ACC112 (cell line): ENCODE measurements around the gene ARHGAP9.

Experiments
- H2AFZ ChIP-seq: fragments of 200-600 bp; sonication (generic); one replicate; pipeline ENCODE4 v1.6.0; 2017; ENCODE audit warnings: antibody characterized with exemption, low read length; ENCODE audit not compliant: unreplicated experiment
- H3K27ac ChIP-seq: fragments of 200-600 bp; sonication (generic); 2 replicates; pipeline ENCODE4 v1.5.1; 2014; ENCODE audit warnings: low read depth, mild to moderate bottlenecking, antibody characterized with exemption, low read length, moderate library complexity
- H3K27me3 ChIP-seq: fragments of 200-600 bp; sonication (generic); 2 replicates; pipeline ENCODE4 v1.6.1; 2014; ENCODE audit warnings: mild to moderate bottlenecking, antibody characterized with exemption, low read length, moderate library complexity, mixed read lengths; ENCODE audit not compliant: insufficient read depth
- H3K36me3 ChIP-seq: fragments of 200-600 bp; sonication (generic); 2 replicates; pipeline ENCODE4 v1.6.1; 2016; ENCODE audit warnings: mild to moderate bottlenecking, antibody characterized with exemption, low read length, moderate library complexity, mixed read lengths; ENCODE audit not compliant: insufficient read depth
- H3K4me1 ChIP-seq: fragments of 200-600 bp; sonication (generic); one replicate; pipeline ENCODE4 v1.6.1; 2016; ENCODE audit warnings: low read length, mixed read lengths; ENCODE audit not compliant: insufficient read depth, unreplicated experiment, control insufficient read depth
- H3K4me3 ChIP-seq: fragments of 200-600 bp; sonication (generic); 2 replicates; pipeline ENCODE4 v1.5.1; 2014; ENCODE audit warnings: mild to moderate bottlenecking, low read depth, low read length
- H3K79me2 ChIP-seq: fragments of 200-600 bp; sonication (generic); one replicate; pipeline ENCODE4 v1.6.0; 2016; ENCODE audit warnings: low read length; ENCODE audit not compliant: control insufficient read depth, unreplicated experiment, insufficient read depth

Gene ARHGAP9

GRCh38 chr12:57462912-57463253, 16.8 kb downstream of the ARHGAP9 start:
- H3K36me3 ChIP-seq, result no peaks in the 10 kb centered on the region
- H3K27me3 ChIP-seq, result peaks cover 28% of the 10 kb centered on the region
- peaks cover 19% of the 10 kb centered on the region for H3K4me1 ChIP-seq
- H2AFZ ChIP-seq, result no peak overlapping the region
- no peaks in the 10 kb centered on the region for H3K79me2 ChIP-seq
- no peak overlapping the region for H3K27ac ChIP-seq
- H3K4me3 ChIP-seq, result peak overlapping the region; percentile 80; the same call in 1 of the 2 replicates

DNA sequence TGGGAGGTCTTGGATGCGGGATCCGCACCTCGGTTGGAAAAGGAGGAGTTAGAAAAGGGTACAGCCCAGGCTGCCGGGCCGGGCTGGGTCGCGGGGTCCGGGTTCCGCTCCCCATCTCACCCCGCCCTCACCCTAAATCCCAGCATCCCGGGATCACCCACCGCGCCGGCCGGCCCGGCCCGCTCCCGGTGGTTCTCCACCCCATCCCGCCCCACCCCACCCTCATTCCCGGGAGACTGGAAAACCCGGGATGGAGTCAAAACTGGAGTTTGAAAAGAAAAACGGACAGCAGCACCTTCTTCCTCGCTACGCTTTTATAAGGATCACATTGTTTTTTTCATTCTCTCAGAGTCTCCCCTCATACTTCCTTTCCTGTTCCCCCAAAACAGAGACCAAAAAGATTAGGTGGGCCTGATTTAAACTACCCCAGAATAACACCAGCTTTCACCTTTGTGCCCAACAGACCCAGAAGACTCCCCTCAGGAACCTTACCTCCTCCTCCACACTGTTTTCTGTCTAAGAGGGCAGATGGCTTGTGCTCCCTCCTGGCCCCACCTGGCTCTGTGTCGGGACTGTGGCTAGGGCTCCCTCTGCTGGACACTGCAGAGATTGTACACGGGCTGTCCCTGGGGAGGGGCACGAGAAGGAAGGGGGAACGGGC, 17.3 kb downstream of the ARHGAP9 start:
- Histone ChIP-seq H3K27me3 (peaks cover 23% of the 10 kb centered on the region), H3K36me3 (no peaks in the 10 kb centered on the region), H2AFZ (peak overlapping the region; percentile 85), H3K27ac (no peak overlapping the region), H3K79me2 (no peaks in the 10 kb centered on the region), H3K4me3 (peak overlapping the region; percentile 80), H3K4me1 (peaks cover 22% of the 10 kb centered on the region)

DNA sequence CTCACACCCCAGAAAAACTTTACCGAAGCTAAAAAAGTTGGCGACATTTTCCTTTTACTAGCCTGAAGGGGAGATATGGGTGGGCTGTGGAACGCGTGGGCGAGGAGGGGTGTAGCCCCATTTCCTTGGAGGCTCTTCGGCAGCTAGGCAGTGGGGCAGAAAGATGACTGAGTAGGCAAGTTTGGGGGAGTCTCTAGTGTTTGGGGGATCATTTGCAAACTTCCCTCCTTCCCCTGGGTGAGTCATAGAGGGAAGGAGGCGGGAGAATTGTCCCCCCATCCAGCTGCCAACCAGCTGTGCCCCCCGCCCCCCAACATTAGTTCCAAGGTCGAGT, 17.8 kb downstream of the ARHGAP9 start:
- Histone ChIP-seq H2AFZ (peak overlapping the region; percentile 70), H3K79me2 (no peaks in the 10 kb centered on the region), H3K27me3 (peaks cover 18% of the 10 kb centered on the region), H3K36me3 (no peaks in the 10 kb centered on the region), H3K4me1 (peaks cover 22% of the 10 kb centered on the region), H3K4me3 (peak overlapping the region; percentile 80), H3K27ac (no peak overlapping the region)

GRCh38 chr12:57461276-57461916, 18.3 kb downstream of the ARHGAP9 start:
- H2AFZ ChIP-seq, result peak overlapping the region; percentile 70
- H3K4me1 ChIP-seq, result peaks cover 22% of the 10 kb centered on the region
- H3K36me3 ChIP-seq, result no peaks in the 10 kb centered on the region
- H3K27ac ChIP-seq, result no peak overlapping the region
- H3K4me3 ChIP-seq, result peak overlapping the region; percentile 80
- peaks cover 17% of the 10 kb centered on the region for H3K27me3 ChIP-seq
- no peaks in the 10 kb centered on the region for H3K79me2 ChIP-seq

GRCh38 chr12:57460841-57461275, 18.8 kb downstream of the ARHGAP9 start:
- no peak overlapping the region for H3K27ac ChIP-seq
- H3K27me3 ChIP-seq, result peaks cover 17% of the 10 kb centered on the region
- H2AFZ ChIP-seq, result no peak overlapping the region
- peak overlapping the region; percentile 80 for H3K4me3 ChIP-seq
- peaks cover 22% of the 10 kb centered on the region for H3K4me1 ChIP-seq
- H3K36me3 ChIP-seq, result no peaks in the 10 kb centered on the region
- H3K79me2 ChIP-seq, result no peaks in the 10 kb centered on the region

GRCh38 chr12:57460468-57460784, 19.2 kb downstream of the ARHGAP9 start:
- Histone ChIP-seq H3K4me3 (peak overlapping the region; percentile 79), H3K27me3 (peaks cover 14% of the 10 kb centered on the region), H3K4me1 (peaks cover 22% of the 10 kb centered on the region), H3K27ac (no peak overlapping the region), H3K36me3 (no peaks in the 10 kb centered on the region), H3K79me2 (no peaks in the 10 kb centered on the region), H2AFZ (no peak overlapping the region)

GRCh38 chr12:57459750-57460467, 19.8 kb downstream of the ARHGAP9 start, which contains the start of gene GLI1:
TSS of gene GLI1 (plus strand) at chr12:57459785. CDS start at chr12:57463692, 3,907 bp downstream.
- Histone ChIP-seq H2AFZ (peak within 1 kb of the TSS; percentile 34), H3K4me3 (peak within 1 kb of the TSS; percentile 79), H3K79me2 (no peaks in the 10 kb centered on the region), H3K27ac (peak within 1 kb of the TSS; percentile 52), H3K27me3 (peaks cover 9% of the 10 kb centered on the region), H3K36me3 (no peaks in the 10 kb centered on the region), H3K4me1 (peaks cover 22% of the 10 kb centered on the region)

DNA sequence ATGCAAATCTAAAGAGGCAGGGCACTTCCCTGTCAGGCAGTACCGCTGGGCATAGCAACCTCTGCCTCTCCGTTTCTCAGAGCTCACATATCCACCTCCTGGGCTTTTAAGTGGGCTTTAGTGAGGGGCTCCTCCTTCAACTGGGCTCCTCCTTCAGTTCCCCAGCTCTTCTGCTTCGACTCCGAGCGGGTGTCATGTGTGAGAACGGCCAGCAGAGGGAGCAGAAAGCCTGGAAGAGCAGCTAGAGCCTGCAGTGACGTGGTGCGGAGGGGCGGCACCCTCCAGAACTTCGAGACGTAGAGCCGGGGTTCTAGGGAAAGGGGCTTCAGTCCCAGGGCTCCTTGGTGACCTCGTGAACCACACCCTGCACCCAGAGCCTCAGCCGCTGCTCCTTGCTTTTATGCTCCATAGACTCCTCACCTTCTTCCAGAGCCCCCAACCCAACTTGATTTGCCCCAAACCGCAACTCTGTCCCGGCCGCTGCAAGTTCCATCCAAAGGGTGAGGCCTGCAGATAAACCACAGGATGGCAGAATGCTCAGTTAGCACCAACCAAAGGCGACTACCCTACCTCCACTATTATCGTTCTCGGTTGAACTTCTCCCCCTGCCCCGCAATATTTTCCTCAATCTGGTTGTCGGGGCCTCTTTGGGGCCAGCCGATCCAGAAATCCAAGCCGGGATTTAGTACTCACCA, 20.5 kb downstream of the ARHGAP9 start:
- Histone ChIP-seq H3K4me3 (peak overlapping the region; percentile 79), H3K36me3 (no peaks in the 10 kb centered on the region), H3K4me1 (peaks cover 26% of the 10 kb centered on the region), H3K27ac (peak overlapping the region; percentile 52), H3K27me3 (peaks cover 5% of the 10 kb centered on the region; the same call in 1 of the 2 replicates), H3K79me2 (no peaks in the 10 kb centered on the region), H2AFZ (peak overlapping the region; percentile 34)

DNA sequence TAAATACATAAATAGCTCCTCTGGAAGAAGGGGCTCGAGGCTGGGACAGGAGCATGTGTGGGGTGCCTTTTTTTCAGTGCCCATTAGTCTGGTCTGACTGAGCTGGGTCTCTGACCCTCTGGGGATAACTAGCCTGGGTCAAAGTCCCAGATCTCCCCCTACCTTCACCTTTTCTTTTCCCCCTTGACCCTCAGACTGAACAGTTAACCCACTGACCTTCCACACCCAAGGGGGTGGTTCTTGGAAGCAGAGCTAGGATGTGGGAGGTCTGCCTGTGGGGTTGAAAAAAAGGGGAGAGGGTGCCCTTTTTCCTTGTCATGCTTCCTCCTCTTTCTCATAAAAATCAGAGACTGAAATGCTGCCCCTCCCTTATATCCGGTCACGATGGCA, 21.0 kb downstream of the ARHGAP9 start:
- Histone ChIP-seq H3K4me3 (peak overlapping the region; percentile 79), H3K27ac (peak overlapping the region; percentile 52), H3K4me1 (peaks cover 26% of the 10 kb centered on the region), H2AFZ (peak overlapping the region; percentile 26), H3K79me2 (no peaks in the 10 kb centered on the region), H3K27me3 (peaks cover 5% of the 10 kb centered on the region; the same call in 1 of the 2 replicates), H3K36me3 (no peaks in the 10 kb centered on the region)

GRCh38 chr12:57456737-57457490, 22.8 kb downstream of the ARHGAP9 start:
- no peak overlapping the region for H3K4me3 ChIP-seq
- no peaks in the 10 kb centered on the region for H3K36me3 ChIP-seq
- peaks cover 5% of the 10 kb centered on the region; the same call in 1 of the 2 replicates for H3K27me3 ChIP-seq
- H3K27ac ChIP-seq, result no peak overlapping the region
- H3K79me2 ChIP-seq, result no peaks in the 10 kb centered on the region
- H2AFZ ChIP-seq, result no peak overlapping the region
- H3K4me1 ChIP-seq, result peaks cover 31% of the 10 kb centered on the region
